GM04503 (cell line): ENCODE data around the gene FZD2.

ENCODE experiments used
- DNase-seq: peaks from one replicate; pipeline ENCODE4 v3.0.0-alpha.2; 2012; ENCODE audit warnings: low read depth

FZD2 gene

DNA sequence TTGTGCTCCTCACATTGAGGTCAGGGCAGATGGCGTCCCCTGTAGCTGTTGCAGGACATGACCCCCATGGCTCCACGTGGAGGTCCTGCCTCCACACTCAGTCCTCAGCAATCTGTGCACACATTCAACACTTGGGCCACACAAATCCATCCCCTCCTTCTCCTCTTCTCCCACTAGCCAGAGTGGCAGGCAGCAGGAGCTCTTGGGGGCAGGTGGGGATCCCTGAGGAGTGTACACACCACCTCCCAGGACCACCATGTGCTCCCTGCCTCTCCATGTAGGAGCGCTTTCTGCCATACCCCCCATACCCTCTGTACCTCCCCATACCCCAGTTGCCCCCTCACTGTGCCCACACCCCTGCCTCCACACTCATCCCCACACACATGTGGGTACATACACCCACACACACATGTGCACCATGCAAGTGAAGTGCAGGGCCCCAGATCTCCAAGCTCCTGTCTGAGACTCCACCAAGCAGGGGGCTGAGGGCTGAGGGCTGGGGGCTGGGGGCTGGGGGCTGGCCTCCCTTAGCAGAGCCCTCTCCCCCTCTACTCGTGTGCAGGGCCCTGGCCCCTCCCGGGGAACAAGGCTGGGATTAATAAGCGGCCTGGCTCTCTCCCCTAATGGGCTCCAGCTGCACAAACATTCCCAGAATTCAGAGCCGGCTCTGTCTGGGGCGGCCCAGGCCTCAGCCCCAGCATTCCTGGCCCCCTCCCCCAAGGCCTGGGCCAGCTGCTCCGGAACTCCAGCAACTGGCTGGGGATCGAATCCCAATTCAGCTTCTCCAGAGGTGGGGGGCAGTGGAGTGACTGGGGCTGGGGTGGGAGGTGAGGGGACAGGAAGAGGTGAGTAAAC is 50.8 kb downstream of the FZD2 start:
- DNase-seq: peak; percentile 35

GRCh38 chr17:44608727-44609435 is 51.6 kb downstream of the FZD2 start:
- DNase-seq: no peak

- no peak for DNase-seq
These were observed 53.0 kb downstream of the FZD2 start for GRCh38 chr17:44610331-44610730.
